ENCODE data around the gene CCL22.
A peak's percentile ranks its signal among the peaks of the same experiment; 100 is the strongest.

The CCL22 gene

GRCh38 chr16:57358527-57359095 is at the start of gene CCL22:
Gene CCL22 (plus strand): TSS chr16:57358783. CDS start chr16:57358817, 34 bp downstream.
- no peak for TF ChIP-seq CTCF (IDR thresholded peaks at IDR 0.05; ENCODE audit: low read depth, low read length)

GRCh38 chr16:57310801-57311200 is 47.8 kb upstream of the CCL22 start:
- TF ChIP-seq CTCF (IDR thresholded peaks at IDR 0.05; ENCODE audit: low read depth, low read length): no peak
- no peak for DNase-seq (ENCODE audit: extremely low read depth, low read depth)

More at GRCh38 chr16:57358527-57359095, at the start of gene CCL22:
- no peak for DNase-seq (ENCODE audit: extremely low read depth, low read depth)

GRCh38 chr16:57313509-57313908 is 45.1 kb upstream of the CCL22 start:
- no peak for TF ChIP-seq CTCF (IDR thresholded peaks at IDR 0.05; ENCODE audit: low read depth, low read length)
- DNase-seq (ENCODE audit: extremely low read depth, low read depth): no peak

GRCh38 chr16:57314161-57314785 is 44.3 kb upstream of the CCL22 start:
- TF ChIP-seq CTCF (IDR thresholded peaks at IDR 0.05; ENCODE audit: low read depth, low read length): no peak

GRCh38 chr16:57315416-57315815 is 43.2 kb upstream of the CCL22 start:
- TF ChIP-seq CTCF (IDR thresholded peaks at IDR 0.05; ENCODE audit: low read depth, low read length): no peak
- no peak for DNase-seq (ENCODE audit: extremely low read depth, low read depth)

More at GRCh38 chr16:57314161-57314785, 44.3 kb upstream of the CCL22 start:
- DNase-seq (ENCODE audit: extremely low read depth, low read depth): no peak

GRCh38 chr16:57316390-57317017 is 42.1 kb upstream of the CCL22 start:
- TF ChIP-seq CTCF (IDR thresholded peaks at IDR 0.05; ENCODE audit: low read depth, low read length): no peak
- peak; percentile 81 for DNase-seq (ENCODE audit: extremely low read depth, low read depth)

Measured in AG09319 (cell line).